ENCODE results near the gene B3GLCT. TPM values are rescaled to one million over a fixed set of nuclear protein-coding genes. Genes with fewer than 3 reads are reported as not detected.

B3GLCT gene
- total RNA-seq, 3 donors from 2014 or later (not counting 1 experiment from before 2014, with no cell fraction given): 6.0 to 8.1 (median 6.2) TPM

- Mint-ChIP-seq H3K4me3 (no peak overlapping the region), H3K4me1 (no peaks in the 10 kb centered on the region), H3K27me3 (ENCODE audit: low read depth in 2 of 2) (peaks cover 0 to 11% of the 10 kb centered on the region in 2 donors), H3K9me3 (peaks cover 0 to 2% of the 10 kb centered on the region in 2 donors), H3K36me3 (no peaks in the 10 kb centered on the region), H3K27ac (no peak overlapping the region)
- peaks cover 6% of the 10 kb centered on the region for H3K9me3 ChIP-seq (ENCODE audit: control insufficient read depth, insufficient read depth, low read length)
- H3K27me3 ChIP-seq (ENCODE audit: control insufficient read depth, insufficient read depth, low read length): no peaks in the 10 kb centered on the region
- intact Hi-C loops (cut with micrococcal nuclease): no loop called here
- H3K36me3 ChIP-seq (ENCODE audit: control insufficient read depth, insufficient read depth, low read length): no peaks in the 10 kb centered on the region
- ATAC-seq: no peak
- H3K4me3 ChIP-seq (ENCODE audit: low read length): no peak overlapping the region
- WGBS (ENCODE audit: insufficient coverage): 100% methylated on average over 1 of the region's 1 CpG
- DNase-seq: no peak
- H3K4me1 ChIP-seq (ENCODE audit: control insufficient read depth, insufficient read depth, low read length): no peaks in the 10 kb centered on the region
- TF ChIP-seq, protein P1, sequence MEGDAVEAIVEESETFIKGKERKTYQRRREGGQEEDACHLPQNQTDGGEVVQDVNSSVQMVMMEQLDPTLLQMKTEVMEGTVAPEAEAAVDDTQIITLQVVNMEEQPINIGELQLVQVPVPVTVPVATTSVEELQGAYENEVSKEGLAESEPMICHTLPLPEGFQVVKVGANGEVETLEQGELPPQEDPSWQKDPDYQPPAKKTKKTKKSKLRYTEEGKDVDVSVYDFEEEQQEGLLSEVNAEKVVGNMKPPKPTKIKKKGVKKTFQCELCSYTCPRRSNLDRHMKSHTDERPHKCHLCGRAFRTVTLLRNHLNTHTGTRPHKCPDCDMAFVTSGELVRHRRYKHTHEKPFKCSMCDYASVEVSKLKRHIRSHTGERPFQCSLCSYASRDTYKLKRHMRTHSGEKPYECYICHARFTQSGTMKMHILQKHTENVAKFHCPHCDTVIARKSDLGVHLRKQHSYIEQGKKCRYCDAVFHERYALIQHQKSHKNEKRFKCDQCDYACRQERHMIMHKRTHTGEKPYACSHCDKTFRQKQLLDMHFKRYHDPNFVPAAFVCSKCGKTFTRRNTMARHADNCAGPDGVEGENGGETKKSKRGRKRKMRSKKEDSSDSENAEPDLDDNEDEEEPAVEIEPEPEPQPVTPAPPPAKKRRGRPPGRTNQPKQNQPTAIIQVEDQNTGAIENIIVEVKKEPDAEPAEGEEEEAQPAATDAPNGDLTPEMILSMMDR (IDR thresholded peaks at IDR 0.05): no peak
- no peak overlapping the region for H3K27ac ChIP-seq (ENCODE audit: low read length)
Observed at GRCh38 chr13:31361673-31362072, 161.9 kb downstream of the B3GLCT start.

DNA sequence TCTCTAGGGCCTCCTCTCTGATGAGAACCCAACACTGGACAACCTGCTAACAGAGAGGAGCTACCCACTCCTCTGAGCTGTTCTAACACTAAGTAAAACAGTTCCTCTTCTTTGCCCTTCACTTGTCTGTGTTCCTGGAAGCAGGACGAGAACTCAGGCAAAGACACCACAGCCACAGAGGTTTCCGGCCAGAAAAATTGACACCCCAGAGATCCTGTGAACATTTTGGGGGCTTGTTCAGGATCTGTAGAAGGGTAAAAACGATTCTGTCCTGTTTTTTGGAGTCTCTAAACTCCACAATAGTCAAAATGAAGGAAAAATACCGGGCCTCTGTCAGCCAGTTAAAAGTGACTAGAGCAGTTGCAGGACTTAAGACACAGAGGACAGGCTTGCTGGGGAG lies 165.9 kb downstream of the B3GLCT start:
- intact Hi-C loops (cut with micrococcal nuclease): no loop called here
- H3K27me3 Mint-ChIP-seq (ENCODE audit: low read depth in 2 of 2): peaks cover 0 to 5% of the 10 kb centered on the region in 2 donors
- H3K4me1 Mint-ChIP-seq: no peaks in the 10 kb centered on the region
- no peak overlapping the region for H3K27ac Mint-ChIP-seq
- H3K4me1 ChIP-seq (ENCODE audit: control insufficient read depth, insufficient read depth, low read length): no peaks in the 10 kb centered on the region
- no peaks in the 10 kb centered on the region for H3K36me3 Mint-ChIP-seq
- ATAC-seq: no peak
- H3K4me3 ChIP-seq (ENCODE audit: low read length): no peak overlapping the region
- H3K27ac ChIP-seq (ENCODE audit: low read length): no peak overlapping the region
- no peak for DNase-seq
- no peak overlapping the region for H3K4me3 Mint-ChIP-seq
- WGBS (ENCODE audit: insufficient coverage): 73% methylated on average over 4 of the region's 4 CpGs
- H3K9me3 ChIP-seq (ENCODE audit: control insufficient read depth, insufficient read depth, low read length): peaks cover 11% of the 10 kb centered on the region
- H3K27me3 ChIP-seq (ENCODE audit: control insufficient read depth, insufficient read depth, low read length): no peaks in the 10 kb centered on the region
- TF ChIP-seq, protein P1 (IDR thresholded peaks at IDR 0.05): no peak
- no peaks in the 10 kb centered on the region for H3K36me3 ChIP-seq (ENCODE audit: control insufficient read depth, insufficient read depth, low read length)
- H3K9me3 Mint-ChIP-seq: peaks cover 0 to 2% of the 10 kb centered on the region in 2 donors

DNA sequence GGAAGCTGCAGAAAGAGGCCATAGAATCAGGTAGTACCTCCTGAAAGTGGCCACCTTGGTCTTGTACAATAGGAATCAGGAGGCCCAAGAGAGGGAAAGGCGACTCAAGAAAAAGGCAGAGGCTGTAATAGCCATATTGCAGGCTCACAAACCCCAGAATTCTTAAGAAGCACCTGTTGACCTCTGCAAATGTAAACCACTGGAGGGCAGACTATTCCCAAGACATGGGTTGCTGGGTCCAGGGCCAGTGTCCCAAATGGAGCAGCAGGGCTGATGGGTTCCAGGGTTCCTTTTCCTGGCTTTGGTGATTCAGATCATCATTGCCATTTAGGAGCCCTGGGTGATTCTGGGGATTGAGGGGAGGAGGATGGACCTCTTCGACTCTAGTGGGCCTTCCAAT lies 167.6 kb downstream of the B3GLCT start:
- 72% methylated on average over 2 of the region's 2 CpGs for WGBS (ENCODE audit: insufficient coverage)
- no peak for ATAC-seq
- no peaks in the 10 kb centered on the region for H3K36me3 Mint-ChIP-seq
- Histone ChIP-seq H3K4me3 (ENCODE audit: low read length) (no peak overlapping the region), H3K27me3 (ENCODE audit: control insufficient read depth, insufficient read depth, low read length) (no peaks in the 10 kb centered on the region), H3K27ac (ENCODE audit: low read length) (no peak overlapping the region), H3K4me1 (ENCODE audit: control insufficient read depth, insufficient read depth, low read length) (no peaks in the 10 kb centered on the region), H3K9me3 (ENCODE audit: control insufficient read depth, insufficient read depth, low read length) (peaks cover 11% of the 10 kb centered on the region), H3K36me3 (ENCODE audit: control insufficient read depth, insufficient read depth, low read length) (no peaks in the 10 kb centered on the region)
- no peak for DNase-seq
- intact Hi-C loops (cut with micrococcal nuclease): no loop called here
- H3K9me3 Mint-ChIP-seq: peaks cover 0 to 2% of the 10 kb centered on the region in 2 donors
- peaks cover 2 to 4% of the 10 kb centered on the region in 2 donors for H3K27me3 Mint-ChIP-seq (ENCODE audit: low read depth in 2 of 2)
- TF ChIP-seq, protein P1 (IDR thresholded peaks at IDR 0.05): no peak
- H3K27ac Mint-ChIP-seq: no peak overlapping the region
- no peaks in the 10 kb centered on the region for H3K4me1 Mint-ChIP-seq
- H3K4me3 Mint-ChIP-seq: no peak overlapping the region

GRCh38 chr13:31369213-31369612 lies 169.4 kb downstream of the B3GLCT start:
- Histone ChIP-seq H3K9me3 (ENCODE audit: control insufficient read depth, insufficient read depth, low read length) (peaks cover 11% of the 10 kb centered on the region), H3K4me3 (ENCODE audit: low read length) (no peak overlapping the region), H3K27ac (ENCODE audit: low read length) (no peak overlapping the region), H3K36me3 (ENCODE audit: control insufficient read depth, insufficient read depth, low read length) (no peaks in the 10 kb centered on the region), H3K4me1 (ENCODE audit: control insufficient read depth, insufficient read depth, low read length) (no peaks in the 10 kb centered on the region), H3K27me3 (ENCODE audit: control insufficient read depth, insufficient read depth, low read length) (no peaks in the 10 kb centered on the region)
- Mint-ChIP-seq H3K36me3 (no peaks in the 10 kb centered on the region), H3K4me1 (no peaks in the 10 kb centered on the region), H3K27ac (no peak overlapping the region), H3K9me3 (peaks cover 0 to 2% of the 10 kb centered on the region in 2 donors), H3K4me3 (no peak overlapping the region), H3K27me3 (ENCODE audit: low read depth in 2 of 2) (peaks cover 0 to 4% of the 10 kb centered on the region in 2 donors)
- DNase-seq: no peak
- intact Hi-C loops (cut with micrococcal nuclease): no loop called here
- ATAC-seq: no peak
- TF ChIP-seq, protein P1 (IDR thresholded peaks at IDR 0.05): no peak
